HEK293 (cell line): Measurements from ENCODE around the gene ASF1B.

ENCODE experiments used
- ATF2 ChIP-seq: fragments of 450-650 bp; formaldehyde crosslinking; IDR thresholded peaks from 2 replicates; pipeline ENCODE4 v1.5.1; 2016; ENCODE audit warnings: missing biosample characterization, missing genetic modification characterization, low read depth
- CTCF ChIP-seq: fragments of 450-650 bp; formaldehyde crosslinking; IDR thresholded peaks from 2 replicates; pipeline ENCODE4 v1.5.1; 2016; ENCODE audit warnings: missing biosample characterization, missing genetic modification characterization
- ZNF24 ChIP-seq: fragments of 450-650 bp; formaldehyde crosslinking; IDR thresholded peaks from 2 replicates; pipeline ENCODE4 v1.5.1; 2016; ENCODE audit warnings: missing biosample characterization, missing genetic modification characterization
- ZNF274 ChIP-seq, 2 experiments: fragments of 200-500 bp in 1 of 2; fragments of 450-650 bp in 1 of 2; sonication (Bioruptor generic) in 1 of 2; formaldehyde crosslinking in 1 of 2; IDR thresholded peaks; 2 replicates each; pipeline versions ENCODE4 v1.5.1 to v1.6.1; 2014 to 2016; ENCODE audit warnings: borderline replicate concordance in 1 of 2, inconsistent platforms in 1 of 2, low read length in 1 of 2, missing biosample characterization in 1 of 2, missing genetic modification characterization in 1 of 2
- ZNF768 ChIP-seq: fragments of 450-650 bp; formaldehyde crosslinking; IDR thresholded peaks from 2 replicates; pipeline ENCODE4 v1.5.1; 2018; ENCODE audit warnings: missing biosample characterization, mild to moderate bottlenecking, missing genetic modification characterization

- TF ChIP-seq ZNF274 (IDR thresholded peaks at IDR 0.05; ENCODE audit: low read length): no peak
- no peak for TF ChIP-seq ZNF274 (tag by site-specific recombination; IDR thresholded peaks at IDR 0.05; ENCODE audit: borderline replicate concordance)
- TF ChIP-seq ATF2 (tag by site-specific recombination): no peak
- TF ChIP-seq ZNF24 (tag by site-specific recombination): no peak
- TF ChIP-seq CTCF (tag by site-specific recombination): no peak
- TF ChIP-seq ZNF768 (tag by site-specific recombination): no peak
Measured at GRCh38 chr19:14080887-14081796, 55.2 kb downstream of the ASF1B start.
